ENCODE measurements around the gene IRF2BP2. TPM values are rescaled to one million over a fixed set of nuclear protein-coding genes. Genes with fewer than 3 reads are reported as not detected.

Gene IRF2BP2
- total and polyA plus RNA-seq, 2 of the 13 experiments (the other 11 are each of a cell fraction or from before 2014, with no cell fraction given), result 140 to 147 TPM

- 0 out of 2 replicates have a peak, but pooled peaks have one; percentile 50 for TF ChIP-seq MAFG (CRISPR knock-in tag; IDR thresholded peaks at IDR 0.05)
- TF ChIP-seq MXD3 (CRISPR knock-in tag; IDR thresholded peaks at IDR 0.05), result peak; percentile 50; the same call in 1 of the 2 replicates
- no peak for TF ChIP-seq MBD4 (IDR thresholded peaks at IDR 0.05; ENCODE audit: borderline replicate concordance, low read length)
- TF ChIP-seq SIX1 (CRISPR knock-in tag; IDR thresholded peaks at IDR 0.05; ENCODE audit: borderline replicate concordance), result no peak
- TF ChIP-seq STAT6 (CRISPR knock-in tag; IDR thresholded peaks at IDR 0.05; ENCODE audit: borderline replicate concordance), result peak; percentile 67; the same call in 1 of the 2 replicates
- no peak for TF ChIP-seq ZBTB37 (CRISPR knock-in tag; IDR thresholded peaks at IDR 0.05)
- TF ChIP-seq ZKSCAN1 (IDR thresholded peaks at IDR 0.05; ENCODE audit: low read length), result no peak
- 0 out of 2 replicates have a peak, but pooled peaks have one; percentile 12 for TF ChIP-seq PHF21A (CRISPR knock-in tag; IDR thresholded peaks at IDR 0.05)
- TF ChIP-seq STAT5B (CRISPR knock-in tag; IDR thresholded peaks at IDR 0.05), result no peak
- peak; percentile 90 for TF ChIP-seq ELF3 (CRISPR knock-in tag; IDR thresholded peaks at IDR 0.05)
- no peak for TF ChIP-seq GTF3A (CRISPR knock-in tag; conservative IDR thresholded peaks at IDR 0.05)
- no peak for TF ChIP-seq GPBP1L1 (CRISPR knock-in tag; IDR thresholded peaks at IDR 0.05)
- TF ChIP-seq CREBL2 (CRISPR knock-in tag; IDR thresholded peaks at IDR 0.05; ENCODE audit: borderline replicate concordance), result no peak
- no peak for TF ChIP-seq ZNF777 (CRISPR knock-in tag; IDR thresholded peaks at IDR 0.05)
- TF ChIP-seq ZNF484 (CRISPR knock-in tag; IDR thresholded peaks at IDR 0.05; ENCODE audit: borderline replicate concordance, low read depth), result no peak
- TF ChIP-seq, protein P1, sequence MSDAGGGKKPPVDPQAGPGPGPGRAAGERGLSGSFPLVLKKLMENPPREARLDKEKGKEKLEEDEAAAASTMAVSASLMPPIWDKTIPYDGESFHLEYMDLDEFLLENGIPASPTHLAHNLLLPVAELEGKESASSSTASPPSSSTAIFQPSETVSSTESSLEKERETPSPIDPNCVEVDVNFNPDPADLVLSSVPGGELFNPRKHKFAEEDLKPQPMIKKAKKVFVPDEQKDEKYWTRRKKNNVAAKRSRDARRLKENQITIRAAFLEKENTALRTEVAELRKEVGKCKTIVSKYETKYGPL (CRISPR knock-in tag; IDR thresholded peaks at IDR 0.05), result no peak
- 0 out of 2 replicates have a peak, but pooled peaks have one; percentile 29 for TF ChIP-seq ISX (CRISPR knock-in tag; conservative IDR thresholded peaks at IDR 0.05)
- no peak for TF ChIP-seq ZBTB1 (CRISPR knock-in tag; IDR thresholded peaks at IDR 0.05; ENCODE audit: borderline replicate concordance)
- TF ChIP-seq GATAD1 (CRISPR knock-in tag; IDR thresholded peaks at IDR 0.05), result 0 out of 2 replicates have a peak, but pooled peaks have one; percentile 26
- peak; percentile 45 to 67; a peak in 2 of 4 replicates for TF ChIP-seq KLF16 (CRISPR knock-in tag; IDR thresholded peaks at IDR 0.05)
- TF ChIP-seq MTF2 (CRISPR knock-in tag; IDR thresholded peaks at IDR 0.05; ENCODE audit: borderline replicate concordance), result no peak
These were observed 1.7 kb downstream of the IRF2BP2 start (continued) for GRCh38 chr1:234608025-234608910.

All from HepG2 (cell line).